GM12874 (cell line): ENCODE results near the gene RORC.

Experiments
- CTCF ChIP-seq: IDR thresholded peaks from 2 replicates; pipeline ENCODE4 v1.5.1; 2011; ENCODE audit warnings: low read depth, mild to moderate bottlenecking, control low read depth, low read length, moderate library complexity; ENCODE audit not compliant: insufficient read depth

RORC gene

GRCh38 chr1:151787689-151788088 lies 43.9 kb downstream of the RORC start:
- no peak for TF ChIP-seq CTCF

GRCh38 chr1:151783796-151784195 lies 47.8 kb downstream of the RORC start:
- no peak for TF ChIP-seq CTCF

- no peak for TF ChIP-seq CTCF
These were observed 48.9 kb downstream of the RORC start for GRCh38 chr1:151782741-151783140.

GRCh38 chr1:151779852-151780251 lies 51.8 kb downstream of the RORC start:
- TF ChIP-seq CTCF = no peak

- no peak for TF ChIP-seq CTCF
These were observed 54.3 kb downstream of the RORC start for GRCh38 chr1:151777317-151777716.

GRCh38 chr1:151776665-151777062 lies 54.9 kb downstream of the RORC start:
- TF ChIP-seq CTCF = no peak

GRCh38 chr1:151775894-151776664 lies 55.5 kb downstream of the RORC start:
- no peak for TF ChIP-seq CTCF
